LNCAP (cell line): ENCODE results near the gene GSN.

Source experiments
- CTCF ChIP-seq: fragments of 450-650 bp; IDR thresholded peaks from 2 replicates; pipeline ENCODE4 v1.5.1; 2017; ENCODE audit warnings: mild to moderate bottlenecking

GSN gene

GRCh38 chr9:121249563-121249962 lies 18.4 kb upstream of the GSN start:
- no peak for TF ChIP-seq CTCF

- TF ChIP-seq CTCF: no peak
These were observed 15.7 kb upstream of the GSN start for GRCh38 chr9:121252104-121252851.

- TF ChIP-seq CTCF: no peak
These were observed 14.8 kb upstream of the GSN start for GRCh38 chr9:121253162-121253561.

GRCh38 chr9:121253821-121254501 lies 14.0 kb upstream of the GSN start:
- no peak for TF ChIP-seq CTCF

GRCh38 chr9:121259498-121259897 lies 8.5 kb upstream of the GSN start:
- no peak for TF ChIP-seq CTCF

GRCh38 chr9:121259935-121260334 lies 8.0 kb upstream of the GSN start:
- no peak for TF ChIP-seq CTCF

- TF ChIP-seq CTCF: no peak
These were observed 7.4 kb upstream of the GSN start for GRCh38 chr9:121260457-121261106.
